ENCODE results near the gene CYB561. TPM values are rescaled to one million over a fixed set of nuclear protein-coding genes. Genes with fewer than 3 reads are reported as not detected.

CYB561 gene
- total RNA-seq, 6 experiments from 2014 or later: 5.5 to 21.4 (median 15.9) TPM

GRCh38 chr17:63491977-63492618 is 46.0 kb upstream of the CYB561 start:
- no peak for TF ChIP-seq CTCF (IDR thresholded peaks at IDR 0.05)
- Mint-ChIP-seq H3K36me3 (ENCODE audit: low read depth) (no peaks in the 10 kb centered on the region), H3K9me3 (no peaks in the 10 kb centered on the region), H3K4me1 (ENCODE audit: low read depth) (peaks cover 7% of the 10 kb centered on the region), H3K4me3 (no peak overlapping the region), H3K27ac (no peak overlapping the region), H3K27me3 (ENCODE audit: insufficient read depth) (peaks cover 34% of the 10 kb centered on the region)
- no peak for DNase-seq

- H3K27ac Mint-ChIP-seq: no peak overlapping the region
- H3K36me3 Mint-ChIP-seq (ENCODE audit: low read depth): no peaks in the 10 kb centered on the region
- no peaks in the 10 kb centered on the region for H3K9me3 Mint-ChIP-seq
Observed at GRCh38 chr17:63491413-63491812, 45.3 kb upstream of the CYB561 start.

GRCh38 chr17:63490858-63491400 is 44.8 kb upstream of the CYB561 start:
- H3K36me3 Mint-ChIP-seq (ENCODE audit: low read depth): no peaks in the 10 kb centered on the region
- H3K27me3 Mint-ChIP-seq (ENCODE audit: insufficient read depth): peaks cover 34% of the 10 kb centered on the region
- no peak overlapping the region for H3K27ac Mint-ChIP-seq
- H3K9me3 Mint-ChIP-seq: no peaks in the 10 kb centered on the region
- H3K4me3 Mint-ChIP-seq: no peak overlapping the region
- no peak for TF ChIP-seq CTCF (IDR thresholded peaks at IDR 0.05)
- peaks cover 7% of the 10 kb centered on the region for H3K4me1 Mint-ChIP-seq (ENCODE audit: low read depth)
- no peak for DNase-seq

More at GRCh38 chr17:63491413-63491812, 45.3 kb upstream of the CYB561 start:
- no peak for TF ChIP-seq CTCF (IDR thresholded peaks at IDR 0.05)
- H3K4me3 Mint-ChIP-seq: no peak overlapping the region
- DNase-seq: no peak
- peaks cover 7% of the 10 kb centered on the region for H3K4me1 Mint-ChIP-seq (ENCODE audit: low read depth)
- H3K27me3 Mint-ChIP-seq (ENCODE audit: insufficient read depth): peaks cover 34% of the 10 kb centered on the region

GRCh38 chr17:63490329-63490728 is 44.2 kb upstream of the CYB561 start:
- no peak overlapping the region for H3K27ac Mint-ChIP-seq
- TF ChIP-seq CTCF (IDR thresholded peaks at IDR 0.05): no peak
- H3K4me3 Mint-ChIP-seq: no peak overlapping the region
- DNase-seq: no peak
- H3K36me3 Mint-ChIP-seq (ENCODE audit: low read depth): no peaks in the 10 kb centered on the region
- no peaks in the 10 kb centered on the region for H3K9me3 Mint-ChIP-seq
- H3K27me3 Mint-ChIP-seq (ENCODE audit: insufficient read depth): peaks cover 34% of the 10 kb centered on the region
- peaks cover 7% of the 10 kb centered on the region for H3K4me1 Mint-ChIP-seq (ENCODE audit: low read depth)

- TF ChIP-seq CTCF (IDR thresholded peaks at IDR 0.05): no peak
- Mint-ChIP-seq H3K9me3 (no peaks in the 10 kb centered on the region), H3K27me3 (ENCODE audit: insufficient read depth) (peaks cover 36% of the 10 kb centered on the region), H3K4me3 (no peak overlapping the region), H3K36me3 (ENCODE audit: low read depth) (no peaks in the 10 kb centered on the region), H3K27ac (no peak overlapping the region), H3K4me1 (ENCODE audit: low read depth) (no peaks in the 10 kb centered on the region)
- no peak for DNase-seq
Observed at GRCh38 chr17:63489291-63489690, 43.2 kb upstream of the CYB561 start.

All from HFFc6 (cell line).